ENCODE data around the gene PACSIN1. TPM values are rescaled to one million over a fixed set of nuclear protein-coding genes. Genes with fewer than 3 reads are reported as not detected.

Gene PACSIN1
- polyA plus RNA-seq, 2 donors = 0.01 to 0.04 TPM

DNA sequence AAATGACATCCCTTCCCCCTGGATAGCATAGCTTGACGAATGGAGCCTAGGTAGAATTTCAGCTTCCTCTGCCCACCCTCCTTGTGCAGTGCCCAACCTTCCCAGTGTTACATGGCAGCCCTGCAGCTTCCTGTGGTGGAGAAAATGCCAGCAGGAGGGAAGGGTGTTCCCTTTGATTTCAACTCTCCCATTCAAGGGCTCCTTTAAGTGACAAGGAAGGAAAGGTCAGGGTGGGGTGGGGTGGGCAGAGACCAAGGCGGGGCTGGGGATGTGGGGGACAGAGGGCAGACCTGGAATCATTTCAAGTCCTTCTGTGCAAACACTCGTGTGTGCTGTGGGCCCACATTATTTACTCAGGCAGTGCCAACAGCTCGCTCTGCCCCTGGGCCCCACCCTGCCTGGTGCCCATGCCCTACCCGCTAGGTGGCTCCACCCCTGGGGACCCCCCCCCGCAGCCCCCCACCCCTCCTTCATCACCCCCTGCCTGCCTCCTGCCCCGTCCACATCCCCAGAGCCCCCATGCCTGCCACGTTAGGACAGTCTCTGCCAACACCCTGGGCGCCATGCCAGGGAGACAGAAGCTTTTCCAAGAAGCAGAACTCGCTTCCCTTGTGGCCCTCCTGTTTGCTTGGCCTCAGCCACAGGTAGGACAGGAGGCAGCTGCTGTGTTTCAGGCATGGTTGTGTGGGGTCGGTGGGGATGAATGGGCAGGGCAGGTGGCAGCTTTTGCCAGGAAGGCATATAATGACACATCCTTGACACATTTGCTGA, 80.9 kb downstream of the PACSIN1 start:
- Histone ChIP-seq H3K9me3 (ENCODE audit: control insufficient read depth in 2 of 2, insufficient read depth in 1 of 2, low read depth in 1 of 2, low read length in 1 of 2) (no peaks in the 10 kb centered on the region), H3K4me3 (ENCODE audit: low read depth in 1 of 2, low read length in 2 of 2) (no peak overlapping the region), H3K4me1 (ENCODE audit: control insufficient read depth in 2 of 2, insufficient read depth in 2 of 2, low read length in 1 of 2) (peaks cover 0 to 2% of the 10 kb centered on the region in 2 donors), H3K36me3 (ENCODE audit: control insufficient read depth in 2 of 2, insufficient read depth in 2 of 2, low read length in 1 of 2) (no peaks in the 10 kb centered on the region), H3K27ac (ENCODE audit: low read depth in 2 of 2, low read length in 1 of 2) (no peak overlapping the region), H3K27me3 (ENCODE audit: control insufficient read depth in 1 of 2, insufficient read depth in 2 of 2, low read length in 2 of 2) (no peaks in the 10 kb centered on the region)
- 15 to 22% methylated on average over 9 to 11 of the region's 11 CpGs for WGBS, 2 donors

DNA sequence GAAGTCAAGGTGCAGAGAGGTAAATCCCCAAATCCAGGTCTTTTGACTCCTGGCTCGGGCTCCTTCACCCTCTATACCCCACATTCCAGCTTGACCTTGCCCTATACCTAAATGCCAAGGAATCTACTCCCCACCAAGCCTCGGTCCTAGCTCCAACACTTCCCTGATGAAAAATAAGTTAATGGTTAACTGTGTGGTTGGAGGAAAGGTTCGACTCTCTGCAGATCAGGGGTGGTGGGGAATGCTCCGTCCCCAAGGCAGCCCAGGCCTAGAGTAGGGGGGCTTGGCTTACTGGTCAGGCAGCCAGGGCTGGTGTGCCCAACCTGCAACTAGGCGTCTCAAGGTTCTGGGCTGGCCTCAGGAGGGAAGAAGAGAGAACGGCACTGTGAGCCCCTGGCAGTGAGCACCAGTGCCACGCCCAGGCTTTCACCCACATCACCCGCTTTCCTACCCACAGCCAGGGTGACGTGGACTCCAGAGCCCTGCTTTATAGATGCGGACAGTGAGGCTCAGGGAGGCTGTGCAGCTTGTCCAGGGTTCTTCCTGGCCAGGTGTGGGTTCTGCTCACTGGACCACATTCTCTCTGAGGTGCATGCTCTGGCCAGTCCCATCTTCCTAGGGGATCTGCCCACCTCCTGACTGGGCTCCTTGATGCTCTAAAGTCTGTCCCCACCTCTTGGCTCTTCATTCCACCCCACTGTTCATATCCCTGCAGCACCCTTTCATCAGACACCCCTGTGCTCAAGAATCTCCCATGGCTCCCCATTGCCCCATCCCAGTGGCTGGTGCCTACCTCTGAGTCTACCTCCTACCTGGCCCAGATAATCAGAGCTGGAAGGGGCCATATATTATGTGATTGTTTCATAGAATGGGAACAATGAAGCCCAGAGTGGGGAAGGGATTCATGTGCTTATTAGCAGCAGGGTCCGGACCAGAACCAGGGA, 82.1 kb downstream of the PACSIN1 start:
- no peaks in the 10 kb centered on the region for H3K27me3 ChIP-seq (ENCODE audit: control insufficient read depth in 1 of 2, insufficient read depth in 2 of 2, low read length in 2 of 2)
- H3K9me3 ChIP-seq (ENCODE audit: control insufficient read depth in 2 of 2, insufficient read depth in 1 of 2, low read depth in 1 of 2, low read length in 1 of 2) = no peaks in the 10 kb centered on the region
- H3K4me1 ChIP-seq (ENCODE audit: control insufficient read depth in 2 of 2, insufficient read depth in 2 of 2, low read length in 1 of 2) = peaks cover 0 to 2% of the 10 kb centered on the region in 2 donors
- H3K36me3 ChIP-seq (ENCODE audit: control insufficient read depth in 2 of 2, insufficient read depth in 2 of 2, low read length in 1 of 2) = no peaks in the 10 kb centered on the region
- 67 to 72% methylated on average over 11 of the region's 11 CpGs for WGBS, 2 donors
- H3K4me3 ChIP-seq (ENCODE audit: low read depth in 1 of 2, low read length in 2 of 2) = no peak overlapping the region
- H3K27ac ChIP-seq (ENCODE audit: low read depth in 2 of 2, low read length in 1 of 2) = no peak overlapping the region

DNA sequence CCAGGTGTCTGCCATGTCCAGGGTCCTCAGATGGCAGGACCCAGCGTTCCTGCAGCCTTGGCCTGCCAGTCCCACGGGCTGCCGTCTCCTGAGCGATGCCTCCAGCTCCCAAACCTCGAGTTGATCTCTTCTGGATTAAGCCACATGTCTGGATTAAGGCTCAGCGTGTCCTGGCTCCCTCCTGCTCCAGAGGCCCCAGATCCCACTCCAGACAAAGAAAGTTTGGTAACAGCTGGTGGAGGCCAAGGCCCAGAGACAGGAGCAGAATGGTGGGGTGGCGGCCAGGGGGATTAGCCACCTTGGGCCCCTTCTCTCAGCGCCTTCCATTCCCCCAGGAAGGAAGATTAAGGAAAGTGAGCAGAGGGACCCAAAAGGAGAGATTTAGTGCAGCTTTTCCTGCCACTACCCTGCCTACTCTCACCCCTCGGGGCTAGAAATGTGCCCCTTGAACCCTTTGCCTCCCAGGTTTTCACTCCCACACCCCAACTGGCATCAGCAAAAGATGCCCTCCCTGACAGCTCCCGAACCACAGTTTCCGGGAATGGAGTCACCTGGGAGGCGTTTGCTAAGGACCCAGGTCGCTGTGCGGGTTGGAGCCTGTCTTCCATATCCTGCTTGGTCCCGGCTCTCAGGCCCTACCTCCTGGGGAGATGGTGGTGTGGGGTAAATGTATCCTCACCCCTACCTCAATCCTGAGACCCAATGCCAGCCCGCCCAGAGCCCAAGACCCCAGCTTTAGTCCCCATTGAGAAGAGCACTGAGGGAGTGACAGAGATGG, 83.3 kb downstream of the PACSIN1 start:
- no peaks in the 10 kb centered on the region for H3K27me3 ChIP-seq (ENCODE audit: control insufficient read depth in 1 of 2, insufficient read depth in 2 of 2, low read length in 2 of 2)
- no peak overlapping the region for H3K4me3 ChIP-seq (ENCODE audit: low read depth in 1 of 2, low read length in 2 of 2)
- H3K9me3 ChIP-seq (ENCODE audit: control insufficient read depth in 2 of 2, insufficient read depth in 1 of 2, low read depth in 1 of 2, low read length in 1 of 2) = no peaks in the 10 kb centered on the region
- H3K27ac ChIP-seq (ENCODE audit: low read depth in 2 of 2, low read length in 1 of 2) = no peak overlapping the region
- H3K4me1 ChIP-seq (ENCODE audit: control insufficient read depth in 2 of 2, insufficient read depth in 2 of 2, low read length in 1 of 2) = peaks cover 0 to 2% of the 10 kb centered on the region in 2 donors
- 68% methylated on average over 16 of the region's 16 CpGs for WGBS, 2 donors
- H3K36me3 ChIP-seq (ENCODE audit: control insufficient read depth in 2 of 2, insufficient read depth in 2 of 2, low read length in 1 of 2) = no peaks in the 10 kb centered on the region

DNA sequence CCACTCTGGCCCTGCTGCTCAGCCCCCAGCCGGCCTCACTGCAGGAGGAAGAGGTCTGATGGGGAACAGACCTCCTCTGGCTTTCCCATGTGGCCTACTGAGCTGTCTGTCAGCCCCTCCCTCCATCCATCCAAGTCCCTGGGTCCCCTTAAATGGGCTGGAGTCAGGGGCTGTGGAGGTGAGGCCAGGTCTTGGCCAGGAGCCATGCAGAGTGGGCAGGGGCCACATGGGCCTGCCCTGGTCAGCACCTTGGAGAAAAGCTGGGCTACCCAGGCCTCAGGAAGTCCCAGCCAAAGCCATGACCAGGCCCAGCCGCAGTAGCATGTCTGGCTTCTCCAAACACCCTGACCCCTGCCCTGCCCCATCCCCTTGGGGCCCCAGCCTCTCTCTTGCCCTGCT, 83.9 kb downstream of the PACSIN1 start:
- Histone ChIP-seq H3K4me3 (ENCODE audit: low read depth in 1 of 2, low read length in 2 of 2) (no peak overlapping the region), H3K27ac (ENCODE audit: low read depth in 2 of 2, low read length in 1 of 2) (no peak overlapping the region), H3K9me3 (ENCODE audit: control insufficient read depth in 2 of 2, insufficient read depth in 1 of 2, low read depth in 1 of 2, low read length in 1 of 2) (no peaks in the 10 kb centered on the region), H3K27me3 (ENCODE audit: control insufficient read depth in 1 of 2, insufficient read depth in 2 of 2, low read length in 2 of 2) (no peaks in the 10 kb centered on the region), H3K4me1 (ENCODE audit: control insufficient read depth in 2 of 2, insufficient read depth in 2 of 2, low read length in 1 of 2) (peaks cover 0 to 2% of the 10 kb centered on the region in 2 donors), H3K36me3 (ENCODE audit: control insufficient read depth in 2 of 2, insufficient read depth in 2 of 2, low read length in 1 of 2) (no peaks in the 10 kb centered on the region)
- WGBS, 2 donors = 90 to 94% methylated on average over 2 of the region's 2 CpGs

DNA sequence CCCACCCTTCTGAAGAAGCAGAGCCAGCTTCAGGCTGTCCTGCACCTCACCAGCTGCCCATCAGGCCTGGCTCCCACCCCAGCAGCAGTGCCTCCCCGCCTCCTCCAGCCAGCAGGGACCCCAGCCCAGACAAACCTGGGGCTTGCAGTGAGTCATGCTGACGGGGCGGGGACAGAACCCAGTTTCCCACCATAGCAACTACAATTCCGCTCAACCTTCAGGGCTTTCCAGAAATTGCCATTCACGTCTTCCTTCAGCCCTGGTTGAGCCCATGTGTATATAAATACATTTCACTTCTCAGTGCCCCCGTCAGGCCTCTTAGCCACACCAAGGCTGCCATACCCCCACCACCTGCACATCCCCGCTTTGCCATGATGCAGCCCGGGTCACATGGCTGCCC, 85.8 kb downstream of the PACSIN1 start:
- Histone ChIP-seq H3K27me3 (ENCODE audit: control insufficient read depth in 1 of 2, insufficient read depth in 2 of 2, low read length in 2 of 2) (no peaks in the 10 kb centered on the region), H3K4me1 (ENCODE audit: control insufficient read depth in 2 of 2, insufficient read depth in 2 of 2, low read length in 1 of 2) (peaks cover 0 to 2% of the 10 kb centered on the region in 2 donors), H3K4me3 (ENCODE audit: low read depth in 1 of 2, low read length in 2 of 2) (no peak overlapping the region), H3K36me3 (ENCODE audit: control insufficient read depth in 2 of 2, insufficient read depth in 2 of 2, low read length in 1 of 2) (no peaks in the 10 kb centered on the region), H3K27ac (ENCODE audit: low read depth in 2 of 2, low read length in 1 of 2) (no peak overlapping the region), H3K9me3 (ENCODE audit: control insufficient read depth in 2 of 2, insufficient read depth in 1 of 2, low read depth in 1 of 2, low read length in 1 of 2) (no peaks in the 10 kb centered on the region)
- 92 to 94% methylated on average over 8 of the region's 8 CpGs for WGBS, 2 donors

DNA sequence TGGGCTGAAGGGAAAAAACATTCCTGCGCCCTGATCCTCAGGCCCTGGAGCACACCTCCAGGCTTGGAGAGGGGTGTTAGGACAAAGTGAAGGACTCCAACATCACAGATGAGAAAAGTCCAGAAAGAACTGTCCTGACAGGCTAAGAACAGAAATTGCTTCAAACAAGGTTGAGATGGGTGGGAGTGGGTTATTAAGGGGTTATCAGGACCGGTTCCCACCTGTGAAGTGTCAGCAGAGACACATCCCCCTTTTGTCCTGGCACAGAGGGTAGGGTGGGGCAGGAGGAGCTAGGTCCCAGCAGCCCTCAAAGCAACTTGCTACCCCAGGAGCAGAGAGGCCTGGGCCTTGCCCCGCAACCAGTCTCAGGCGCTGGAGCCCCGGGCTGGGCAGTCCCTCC, 86.7 kb downstream of the PACSIN1 start:
- Histone ChIP-seq H3K27me3 (ENCODE audit: control insufficient read depth in 1 of 2, insufficient read depth in 2 of 2, low read length in 2 of 2) (no peaks in the 10 kb centered on the region), H3K36me3 (ENCODE audit: control insufficient read depth in 2 of 2, insufficient read depth in 2 of 2, low read length in 1 of 2) (no peaks in the 10 kb centered on the region), H3K4me1 (ENCODE audit: control insufficient read depth in 2 of 2, insufficient read depth in 2 of 2, low read length in 1 of 2) (peaks cover 0 to 2% of the 10 kb centered on the region in 2 donors), H3K9me3 (ENCODE audit: control insufficient read depth in 2 of 2, insufficient read depth in 1 of 2, low read depth in 1 of 2, low read length in 1 of 2) (no peaks in the 10 kb centered on the region), H3K4me3 (ENCODE audit: low read depth in 1 of 2, low read length in 2 of 2) (no peak overlapping the region), H3K27ac (ENCODE audit: low read depth in 2 of 2, low read length in 1 of 2) (no peak overlapping the region)
- WGBS, 2 donors = 66 to 78% methylated on average over 4 to 5 of the region's 5 CpGs

DNA sequence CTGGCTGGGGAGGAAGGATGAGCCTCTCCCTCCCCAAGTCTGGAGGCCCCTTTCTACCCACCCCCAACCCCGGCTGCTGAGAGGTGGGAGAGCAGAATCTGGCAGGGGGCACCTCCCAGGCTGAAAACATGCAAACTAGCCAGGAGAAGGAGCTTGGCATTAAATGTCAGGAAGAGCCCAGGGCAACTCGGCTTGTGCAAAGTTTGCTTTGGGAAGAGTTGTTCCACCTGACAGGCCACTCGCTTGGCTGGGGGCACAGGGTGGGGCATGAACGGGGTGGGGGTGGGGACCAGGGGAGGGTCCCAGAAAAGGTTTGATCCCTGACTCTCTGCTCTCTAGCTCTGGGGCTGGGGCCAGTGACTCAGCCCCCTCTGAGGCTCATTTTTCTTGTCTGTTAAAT, 87.3 kb downstream of the PACSIN1 start:
- H3K27ac ChIP-seq (ENCODE audit: low read depth in 2 of 2, low read length in 1 of 2) = no peak overlapping the region
- 49 to 59% methylated on average over 4 of the region's 4 CpGs for WGBS, 2 donors
- no peaks in the 10 kb centered on the region for H3K36me3 ChIP-seq (ENCODE audit: control insufficient read depth in 2 of 2, insufficient read depth in 2 of 2, low read length in 1 of 2)
- H3K4me1 ChIP-seq (ENCODE audit: control insufficient read depth in 2 of 2, insufficient read depth in 2 of 2, low read length in 1 of 2) = peaks cover 0 to 2% of the 10 kb centered on the region in 2 donors
- H3K27me3 ChIP-seq (ENCODE audit: control insufficient read depth in 1 of 2, insufficient read depth in 2 of 2, low read length in 2 of 2) = no peaks in the 10 kb centered on the region
- H3K4me3 ChIP-seq (ENCODE audit: low read depth in 1 of 2, low read length in 2 of 2) = no peak overlapping the region
- no peaks in the 10 kb centered on the region for H3K9me3 ChIP-seq (ENCODE audit: control insufficient read depth in 2 of 2, insufficient read depth in 1 of 2, low read depth in 1 of 2, low read length in 1 of 2)

DNA sequence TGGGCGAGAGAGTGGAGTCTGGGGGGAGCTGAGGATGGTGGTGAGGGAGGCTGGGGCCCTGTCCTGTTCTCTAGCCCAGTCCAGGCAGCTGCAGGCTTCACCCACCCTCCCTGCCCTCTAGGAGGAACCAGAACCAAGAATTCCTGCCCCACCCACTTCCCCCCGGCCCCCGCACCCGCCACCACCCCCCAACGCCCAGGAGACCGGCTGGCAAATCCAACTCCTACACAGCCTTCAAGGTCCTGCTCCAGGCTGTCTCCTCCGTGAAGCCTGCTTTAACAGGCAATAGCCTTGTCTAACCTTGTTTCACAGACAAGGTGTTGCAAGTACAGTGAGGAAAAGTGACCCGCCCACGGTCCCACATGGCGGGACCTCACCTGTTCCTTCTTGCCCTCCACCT, 87.9 kb downstream of the PACSIN1 start:
- WGBS, 2 donors = 49 to 58% methylated on average over 9 to 10 of the region's 10 CpGs
- H3K27me3 ChIP-seq (ENCODE audit: control insufficient read depth in 1 of 2, insufficient read depth in 2 of 2, low read length in 2 of 2) = no peaks in the 10 kb centered on the region
- peaks cover 0 to 2% of the 10 kb centered on the region in 2 donors for H3K4me1 ChIP-seq (ENCODE audit: control insufficient read depth in 2 of 2, insufficient read depth in 2 of 2, low read length in 1 of 2)
- no peaks in the 10 kb centered on the region for H3K36me3 ChIP-seq (ENCODE audit: control insufficient read depth in 2 of 2, insufficient read depth in 2 of 2, low read length in 1 of 2)
- no peak overlapping the region for H3K4me3 ChIP-seq (ENCODE audit: low read depth in 1 of 2, low read length in 2 of 2)
- H3K9me3 ChIP-seq (ENCODE audit: control insufficient read depth in 2 of 2, insufficient read depth in 1 of 2, low read depth in 1 of 2, low read length in 1 of 2) = no peaks in the 10 kb centered on the region
- H3K27ac ChIP-seq (ENCODE audit: low read depth in 2 of 2, low read length in 1 of 2) = no peak overlapping the region

DNA sequence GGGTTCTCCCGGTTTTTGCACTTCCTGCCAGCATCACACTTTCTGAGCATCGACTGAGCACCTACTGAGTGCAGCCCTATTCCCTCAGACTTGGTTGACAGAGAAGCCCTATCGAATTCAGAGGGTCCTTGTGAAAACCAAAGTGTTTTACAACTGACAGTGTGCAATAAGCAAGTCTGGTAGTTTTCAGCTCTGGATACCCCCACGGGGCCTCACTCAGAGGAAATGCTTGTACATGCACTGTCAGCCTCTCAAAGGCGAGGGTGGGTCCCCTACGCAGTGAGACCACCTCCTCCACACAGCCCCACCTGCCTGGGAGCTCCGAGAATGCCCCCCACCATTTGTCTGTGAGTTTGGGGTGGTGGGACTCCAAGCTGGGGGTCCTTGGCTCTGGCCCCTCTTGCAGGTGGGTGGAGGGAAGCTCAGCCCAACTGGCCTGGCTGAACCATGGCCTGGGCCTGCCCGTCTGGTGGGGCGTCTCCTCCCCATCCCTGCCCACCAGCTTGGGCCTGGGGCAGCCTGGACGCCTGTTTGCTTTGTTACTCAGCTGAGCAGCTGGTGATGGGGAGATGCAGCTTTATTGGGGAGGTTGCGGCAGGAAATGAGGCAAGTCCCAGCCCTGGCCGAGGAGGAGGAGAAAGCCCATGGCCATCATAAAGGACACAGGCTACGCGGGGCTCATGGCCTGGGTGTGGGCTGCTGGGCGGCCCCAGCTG, 88.6 kb downstream of the PACSIN1 start:
- H3K27me3 ChIP-seq (ENCODE audit: control insufficient read depth in 1 of 2, insufficient read depth in 2 of 2, low read length in 2 of 2) = no peaks in the 10 kb centered on the region
- WGBS, 2 donors = 47 to 53% methylated on average over 15 of the region's 15 CpGs
- H3K9me3 ChIP-seq (ENCODE audit: control insufficient read depth in 2 of 2, insufficient read depth in 1 of 2, low read depth in 1 of 2, low read length in 1 of 2) = no peaks in the 10 kb centered on the region
- no peaks in the 10 kb centered on the region for H3K36me3 ChIP-seq (ENCODE audit: control insufficient read depth in 2 of 2, insufficient read depth in 2 of 2, low read length in 1 of 2)
- no peak overlapping the region for H3K4me3 ChIP-seq (ENCODE audit: low read depth in 1 of 2, low read length in 2 of 2)
- H3K27ac ChIP-seq (ENCODE audit: low read depth in 2 of 2, low read length in 1 of 2) = no peak overlapping the region
- H3K4me1 ChIP-seq (ENCODE audit: control insufficient read depth in 2 of 2, insufficient read depth in 2 of 2, low read length in 1 of 2) = peaks cover 0 to 2% of the 10 kb centered on the region in 2 donors
